Left renal pelvis (tissue), 4 donors: ENCODE results near the gene CD24. TPM values are rescaled to one million over a fixed set of nuclear protein-coding genes. Genes with fewer than 3 reads are reported as not detected.
"Not testable (repeated sequence)": the region's sequence is repeated elsewhere in the genome, so short reads cannot be mapped to it uniquely, and the experiment has no call there.

ENCODE experiments used
- DNase-seq, 4 donors: peaks; one replicate each; pipeline ENCODE4 v3.0.0-alpha.2; 2013; ENCODE audit warnings: low read depth in 4 of 4, low spot score in 3 of 4
- polyA plus RNA-seq, 4 donors: library from polyadenylated mRNA; unstranded; fragments of 120-200 nt; gene quantifications; one replicate each; pipeline ENCODE4 v1.2.1, GENCODE V29; 2013; ENCODE audit not compliant: insufficient read length in 4 of 4

CD24 gene
- polyA plus RNA-seq, 4 donors, result 63.4 to 1,384 (median 1,087) TPM

DNA sequence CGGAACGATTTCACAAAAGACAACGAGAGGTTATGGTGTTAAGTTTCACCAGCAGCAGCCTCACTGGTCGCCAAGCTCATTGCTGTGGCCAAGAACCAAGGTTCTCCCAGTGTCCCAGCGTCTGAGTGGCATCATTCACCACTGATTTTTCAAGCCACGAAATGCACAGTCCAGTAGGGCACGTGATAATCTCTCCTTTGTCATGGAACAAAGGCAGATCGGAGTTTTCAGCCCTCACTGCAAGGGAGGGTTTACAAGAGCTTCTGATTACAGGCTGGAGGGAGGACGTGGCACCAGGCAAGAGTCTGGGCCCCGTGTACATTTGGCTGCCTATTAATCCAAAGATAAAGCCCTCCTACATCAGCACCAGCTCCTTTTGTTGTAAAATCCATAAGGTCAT is 2.0 kb downstream of the CD24 start:
- DNase-seq, result peak in 2 of 4 donors; percentile 20 to 22

DNA sequence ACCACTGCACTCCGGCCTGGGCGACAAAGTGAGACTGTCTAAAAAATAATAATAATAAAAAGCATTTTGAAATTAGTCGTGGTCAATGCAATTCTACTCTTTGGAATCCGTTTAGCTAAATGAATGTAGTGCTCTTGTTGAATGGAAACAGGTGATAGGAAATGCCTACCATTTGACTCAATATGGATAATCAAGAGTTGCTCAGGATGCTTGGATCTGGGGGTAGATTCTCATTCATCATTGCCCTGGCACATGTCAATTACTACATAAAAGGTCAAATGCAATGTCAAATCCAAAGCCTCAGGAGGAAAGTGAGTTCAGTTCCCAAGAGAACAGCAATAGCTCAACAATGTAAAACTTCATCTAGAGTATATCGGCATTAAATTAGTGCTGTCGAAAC is 3.8 kb downstream of the CD24 start:
- not testable (repeated sequence) for DNase-seq

DNA sequence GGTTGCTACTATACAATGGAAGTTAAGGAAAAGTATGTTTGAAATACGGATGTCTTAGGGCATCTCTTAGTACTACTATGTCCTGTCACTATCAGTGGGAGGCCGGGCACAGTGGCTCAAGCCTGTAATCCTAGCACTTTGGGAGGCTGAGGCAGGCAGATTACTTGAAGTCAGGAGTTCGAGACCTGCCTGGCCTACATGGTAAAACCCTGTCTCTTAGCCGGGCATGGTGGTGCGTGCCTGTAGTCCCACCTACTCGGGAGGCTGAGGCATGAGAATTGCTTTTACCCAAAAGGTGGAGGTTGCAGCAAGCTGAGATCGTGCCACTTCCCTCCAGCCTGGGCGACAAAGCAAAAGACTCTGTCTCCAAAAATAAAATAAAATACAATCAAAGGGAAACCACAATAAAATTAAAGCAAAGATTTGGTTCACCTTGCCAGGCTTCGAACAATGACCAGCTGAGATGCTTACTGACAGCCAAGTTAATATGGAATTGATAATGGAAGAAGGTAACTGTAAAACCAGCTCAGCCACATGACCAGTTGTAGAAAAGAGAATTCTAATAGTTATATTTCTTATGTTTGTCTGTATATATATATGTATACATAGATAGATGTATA is 6.5 kb downstream of the CD24 start:
- DNase-seq, result no peak

DNA sequence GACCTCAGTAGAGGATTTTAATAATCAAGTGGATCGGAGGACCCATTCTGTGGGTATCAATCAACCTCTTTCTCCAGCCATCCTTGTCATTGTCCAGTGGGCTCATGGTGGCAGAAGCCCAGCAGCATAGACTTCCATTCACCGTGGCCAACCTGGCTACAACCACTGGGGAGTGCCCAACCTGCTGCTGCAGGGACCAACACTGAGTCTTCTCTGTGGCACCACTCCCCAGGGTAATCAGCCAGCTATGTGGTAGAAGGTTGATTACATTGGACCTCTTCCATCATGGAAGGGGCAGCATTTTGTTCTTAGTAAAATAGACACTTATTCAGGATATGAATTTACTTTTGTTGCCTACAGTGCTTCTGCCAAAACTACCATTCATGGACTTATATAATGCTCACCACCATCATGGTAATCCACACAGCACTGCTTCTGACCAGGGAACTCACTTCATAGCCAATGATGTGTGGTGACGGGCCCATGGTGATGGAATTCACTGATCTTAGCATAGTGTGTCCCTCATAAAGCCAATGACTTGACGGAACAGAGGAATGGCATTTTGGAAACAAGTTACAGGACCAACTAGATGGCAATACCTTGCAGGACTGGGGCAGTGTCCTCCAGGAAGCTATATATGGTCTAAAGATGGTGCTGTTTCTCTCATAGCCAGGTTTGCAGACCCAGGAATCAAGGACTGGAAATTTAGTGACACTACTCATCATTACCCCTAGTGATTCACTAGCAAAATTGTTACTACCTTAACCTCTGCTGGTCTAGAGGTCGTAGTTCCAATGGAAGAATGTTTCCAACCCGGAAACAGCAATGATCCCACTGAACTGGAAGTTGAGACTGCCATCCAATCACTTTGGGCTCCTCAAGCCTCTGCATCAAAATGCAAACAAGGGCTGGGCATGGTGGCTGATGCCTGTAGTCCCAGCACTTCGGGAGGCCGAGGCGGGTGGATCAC is 7.6 kb downstream of the CD24 start:
- DNase-seq, result no peak

DNA sequence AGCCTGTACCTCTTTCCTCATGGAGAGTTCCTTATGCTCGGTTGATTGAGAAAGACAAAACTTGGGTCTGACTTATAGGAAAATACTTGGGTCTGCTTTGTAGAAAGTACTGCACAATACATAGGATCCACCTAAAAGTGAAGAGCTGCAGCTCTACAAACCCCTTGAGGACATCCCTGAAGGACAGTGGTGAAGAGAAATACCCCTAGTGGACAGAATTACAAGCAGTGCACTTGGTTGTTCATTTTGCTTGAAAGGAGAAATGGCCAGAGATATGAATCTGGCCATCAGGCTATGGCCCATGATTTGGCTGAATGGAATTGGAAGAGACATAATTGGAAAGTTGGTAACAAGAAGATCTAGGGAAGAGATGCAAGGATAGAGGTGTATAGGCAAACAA is 8.3 kb downstream of the CD24 start:
- no peak for DNase-seq

DNA sequence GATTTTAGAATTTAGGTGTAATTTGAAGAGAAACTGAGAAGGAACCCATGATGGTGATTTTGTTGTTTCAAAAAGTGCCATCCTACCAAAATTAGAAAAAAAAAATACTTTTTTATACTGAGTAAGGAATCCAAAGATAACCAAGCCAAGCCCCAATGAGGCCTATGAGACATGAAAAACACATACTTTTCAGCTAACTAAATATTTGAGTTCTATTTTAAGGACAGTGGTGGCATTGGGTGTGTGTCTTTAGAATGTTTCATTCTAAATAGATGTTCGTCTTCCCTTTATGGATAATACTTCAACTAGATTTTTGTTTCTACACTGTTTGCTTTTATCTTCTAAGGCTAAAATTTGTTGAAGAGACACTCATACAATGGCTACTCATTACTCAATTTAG is 9.6 kb downstream of the CD24 start:
- DNase-seq, result no peak

DNA sequence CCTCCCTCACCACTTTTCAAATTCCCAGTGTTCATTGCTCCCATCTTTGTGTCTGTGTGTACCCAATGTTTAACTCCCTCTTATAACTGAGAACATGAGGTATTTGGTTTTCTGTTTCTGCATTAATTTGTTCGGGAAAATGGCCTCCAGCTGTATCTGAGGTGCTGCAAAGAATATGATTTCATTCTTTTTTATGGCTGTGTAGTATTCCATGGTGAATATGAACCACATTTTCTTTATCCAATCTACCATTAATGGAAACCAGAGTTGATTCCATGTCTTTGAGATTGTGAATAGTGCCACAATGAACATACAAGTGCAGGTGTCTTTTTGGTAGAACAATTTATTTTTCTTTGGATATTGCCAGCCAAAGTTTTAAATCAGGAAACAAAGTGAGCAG is 10.4 kb downstream of the CD24 start:
- no peak for DNase-seq

DNA sequence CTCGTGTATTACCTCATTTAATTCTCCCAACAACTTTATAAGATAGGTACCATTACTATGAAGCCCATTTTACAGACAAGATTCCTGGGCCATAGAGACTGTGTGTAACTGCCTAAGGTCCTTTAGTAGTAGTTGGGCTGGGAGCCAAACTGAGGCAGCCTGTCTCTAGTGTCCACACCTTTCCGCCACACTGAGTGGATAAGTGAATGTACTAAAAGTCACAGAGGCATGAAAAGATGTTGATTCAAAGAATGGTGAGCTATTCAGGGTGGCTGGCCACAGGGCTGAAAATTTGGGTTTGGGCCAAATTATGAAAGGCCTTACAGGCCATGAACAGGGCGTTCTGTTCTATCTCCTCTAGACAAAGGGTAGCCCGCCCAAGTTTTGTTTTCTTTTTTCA is 11.0 kb downstream of the CD24 start:
- no peak for DNase-seq

DNA sequence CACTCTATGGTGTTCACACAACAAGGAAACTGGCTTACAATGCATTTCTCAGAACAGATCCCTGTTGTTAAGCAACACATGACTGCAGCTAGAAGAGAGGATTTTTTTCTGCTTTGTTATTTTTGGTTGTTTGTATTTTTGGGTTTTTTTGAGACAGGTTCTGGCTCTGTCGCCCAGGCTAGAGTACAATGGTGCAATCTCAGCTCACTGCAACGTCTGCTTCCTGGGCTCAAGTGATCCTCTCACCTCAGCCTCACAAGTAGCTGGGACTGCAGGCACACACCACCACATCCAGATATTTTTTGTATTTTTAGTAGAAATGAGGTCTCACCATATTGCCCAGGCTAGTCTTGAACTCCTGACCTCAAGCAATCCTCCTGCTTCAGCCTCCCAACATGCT is 12.7 kb downstream of the CD24 start:
- DNase-seq, result no peak

DNA sequence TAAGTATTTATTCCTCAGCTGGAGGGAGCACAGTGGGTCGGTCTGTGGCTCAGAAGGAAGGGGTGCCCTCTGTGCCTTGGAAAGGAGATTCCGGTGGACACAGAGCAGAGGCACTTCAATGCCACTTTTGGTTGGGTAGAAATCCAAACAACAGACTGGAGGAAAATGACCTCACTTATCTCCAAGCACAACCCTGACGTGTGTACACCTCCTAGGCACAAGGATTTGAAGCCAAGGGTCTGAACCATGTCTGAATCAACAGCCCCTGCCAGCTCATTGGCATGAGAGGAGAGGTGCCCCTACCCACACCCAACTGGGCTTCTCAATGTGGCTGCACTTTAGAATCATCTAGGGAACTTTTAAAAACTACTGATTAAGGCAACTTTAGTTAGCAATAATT is 13.4 kb downstream of the CD24 start:
- no peak for DNase-seq

DNA sequence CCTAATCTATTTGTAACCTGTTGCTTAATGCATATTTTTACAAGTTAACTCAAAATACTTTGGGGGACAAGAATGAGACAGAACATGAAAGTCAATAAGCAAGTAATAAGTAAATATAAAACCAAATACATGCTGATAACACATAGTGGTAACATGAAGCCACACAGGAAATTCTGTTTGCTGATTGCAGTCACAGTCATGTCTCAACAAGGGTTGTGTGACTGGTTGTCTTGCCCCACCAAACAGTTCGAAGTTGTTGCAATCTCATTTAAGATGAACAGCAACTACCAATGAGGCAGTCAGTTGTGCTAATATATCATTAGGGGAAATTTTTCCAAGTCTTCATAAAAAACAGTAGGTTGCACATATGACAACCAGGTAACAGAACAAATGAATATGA is 14.5 kb downstream of the CD24 start:
- no peak for DNase-seq

DNA sequence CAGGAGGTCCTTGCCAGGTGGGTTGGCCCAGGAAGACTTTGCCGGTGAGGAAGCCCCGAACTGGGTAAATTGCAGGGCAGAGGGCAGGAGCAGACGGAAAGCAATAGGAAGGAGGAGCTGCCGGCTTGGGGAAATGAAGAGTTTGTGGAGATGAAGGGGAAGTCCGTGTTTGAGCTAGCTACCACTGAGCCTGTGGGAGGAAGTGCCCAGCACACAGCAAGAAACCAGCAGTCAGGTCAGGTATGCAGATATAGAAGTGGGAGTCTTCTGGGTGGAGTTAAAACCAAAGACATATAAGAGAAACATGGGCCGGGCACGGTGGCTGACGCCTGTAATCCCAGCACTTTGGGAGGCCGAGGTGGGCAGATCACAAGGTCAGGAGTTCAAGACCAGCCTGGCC is 34.7 kb downstream of the CD24 start:
- no peak for DNase-seq

DNA sequence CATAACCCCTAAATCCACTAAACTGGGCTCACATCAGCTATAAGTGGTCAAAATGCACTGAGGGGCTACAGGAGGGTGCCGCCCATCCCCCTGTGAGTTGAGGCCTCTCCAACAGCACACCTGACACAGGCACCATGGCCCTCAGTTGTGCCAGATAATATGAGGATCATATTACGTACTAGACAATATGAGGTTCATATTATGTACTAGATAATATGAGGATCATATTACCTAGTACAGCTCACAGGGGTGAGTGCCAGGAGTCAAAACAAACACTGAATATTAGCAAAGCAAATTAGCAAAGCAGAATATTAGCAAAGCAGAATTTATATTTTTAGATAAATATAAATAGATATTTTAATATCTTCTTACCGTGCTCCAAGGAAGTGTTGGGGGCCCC is 35.3 kb downstream of the CD24 start:
- DNase-seq, result no peak

DNA sequence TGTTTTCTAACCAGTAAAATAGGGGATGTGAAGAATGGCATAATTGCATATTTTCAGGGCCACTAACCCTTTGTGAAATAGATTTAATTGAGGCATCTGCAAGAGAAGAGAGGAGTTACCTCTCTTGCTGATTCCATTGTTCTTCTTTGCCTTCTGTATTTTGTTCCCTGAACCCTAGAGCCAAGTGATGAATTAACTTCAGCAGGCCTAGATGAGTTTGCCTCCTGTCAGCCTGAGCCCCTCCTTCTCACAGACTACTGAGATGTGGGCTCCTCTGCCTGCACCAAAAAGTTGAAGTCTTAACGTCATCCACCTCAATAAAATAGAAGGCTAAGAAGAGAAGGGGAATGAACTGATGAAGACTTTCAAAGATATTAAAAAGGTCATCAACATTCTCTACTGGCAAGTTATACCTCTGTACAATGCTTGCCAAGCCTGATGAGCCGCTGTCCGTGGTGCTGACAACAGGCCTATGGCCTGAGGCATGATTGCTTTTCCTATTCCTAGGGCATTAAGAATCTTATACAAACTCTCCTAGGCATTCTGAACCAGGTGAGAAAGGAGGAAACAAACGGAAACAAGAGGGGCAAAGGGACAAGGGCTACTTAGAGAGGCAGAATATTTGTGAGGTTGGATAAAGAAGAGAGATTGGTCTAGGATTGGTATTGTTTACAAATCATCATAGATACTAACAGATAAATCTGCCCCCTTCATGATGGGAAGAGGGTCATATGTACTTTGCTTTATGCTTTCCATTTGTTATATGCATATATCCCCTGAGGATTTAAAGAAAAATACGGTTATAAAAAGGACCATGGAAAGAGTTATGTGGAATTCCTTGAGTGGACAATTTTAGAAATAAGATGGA is 46.8 kb downstream of the CD24 start:
- peak; percentile 33 to 63 (median 54) for DNase-seq

DNA sequence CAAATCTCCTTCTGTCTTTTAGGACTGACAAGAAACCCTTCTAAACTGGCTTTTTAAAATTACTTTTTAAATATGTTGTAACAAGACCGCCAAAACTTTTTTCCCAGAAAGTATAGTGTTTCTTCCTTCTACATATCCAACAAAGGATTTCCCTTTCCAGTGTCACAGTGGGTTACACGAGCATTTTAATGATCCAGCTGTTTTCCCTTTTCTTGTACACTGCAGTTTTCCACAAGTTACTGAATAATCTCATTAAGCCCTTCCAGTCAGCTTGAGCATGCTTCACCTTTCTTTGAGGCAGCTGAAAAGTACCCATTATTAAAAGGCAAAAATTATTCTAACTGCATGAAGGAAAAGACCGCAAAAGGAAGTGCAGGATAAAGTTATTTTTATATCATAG is 48.6 kb downstream of the CD24 start:
- no peak for DNase-seq

DNA sequence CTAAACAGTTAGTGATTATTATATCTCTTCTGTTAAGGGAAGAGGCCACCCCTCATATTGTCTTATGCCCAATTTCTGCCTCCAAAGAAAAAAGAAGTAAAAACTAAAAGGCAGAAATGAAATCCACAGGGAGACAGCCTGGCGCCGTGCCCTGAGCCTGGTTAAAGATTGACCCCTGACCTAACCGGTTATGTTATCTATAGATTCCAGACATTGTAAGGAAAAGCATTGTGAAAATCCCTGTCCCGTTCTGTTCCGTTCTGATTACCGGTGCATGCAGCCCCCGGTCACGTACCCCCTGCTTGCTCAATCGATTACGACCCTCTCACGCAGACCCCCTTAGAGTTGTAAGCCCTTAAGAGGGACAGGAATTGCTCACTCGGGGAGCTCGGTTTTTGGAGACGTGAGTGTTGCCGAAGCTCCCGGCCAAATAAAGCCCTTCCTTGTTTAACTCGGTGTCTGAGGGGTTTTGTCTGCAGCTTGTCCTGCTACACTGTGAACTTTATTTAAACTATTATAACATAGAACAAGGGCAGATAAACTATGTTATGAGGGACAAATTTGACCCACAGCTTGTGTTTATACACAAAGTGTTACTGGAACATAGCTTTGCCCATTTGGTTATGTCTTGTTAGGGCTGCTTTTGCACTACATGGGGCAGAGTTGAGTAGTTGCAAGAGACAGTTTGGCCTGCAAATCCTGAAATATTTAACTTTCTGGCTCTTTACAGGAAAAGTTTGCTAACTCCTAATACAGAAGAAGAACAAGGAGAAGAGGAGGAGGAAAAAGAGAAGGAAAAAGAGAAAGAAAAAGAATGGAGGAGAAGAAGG is 49.6 kb downstream of the CD24 start:
- no peak for DNase-seq

DNA sequence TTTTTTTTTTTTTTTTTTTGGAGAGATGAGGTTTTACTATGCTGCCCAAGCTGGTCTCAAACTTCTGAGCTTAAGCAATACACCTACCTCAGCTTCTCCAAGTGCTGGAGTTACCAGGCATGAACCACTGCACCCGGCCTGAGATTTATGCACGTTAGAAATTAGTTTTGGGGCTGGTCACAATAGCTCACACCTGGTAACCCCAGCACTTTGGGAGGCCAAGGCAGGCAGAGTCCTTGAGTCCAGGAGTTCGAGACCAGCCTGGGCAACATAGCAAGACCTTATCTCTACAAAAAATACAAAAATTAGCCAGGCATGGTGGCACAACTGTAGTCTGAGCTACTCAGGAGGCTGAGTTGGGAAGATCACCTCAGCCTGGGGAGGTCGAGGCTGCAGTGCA is 51.9 kb downstream of the CD24 start:
- no peak for DNase-seq
